HG02943 (cell line): ENCODE results near the gene LYZL1.
"Not testable (repeated sequence)": the region's sequence is repeated elsewhere in the genome, so short reads cannot be mapped to it uniquely, and the experiment has no call there.

Experiments
- ATAC-seq: cut with Tn5 transposase; IDR thresholded peaks from one replicate; pipeline ENCODE4 v1.9.1; 2021; ENCODE audit warnings: mild to moderate bottlenecking, low read depth, moderate library complexity; ENCODE audit not compliant: unreplicated experiment

Gene LYZL1

GRCh38 chr10:29360215-29360853 is 71.5 kb downstream of the LYZL1 start:
- ATAC-seq: not testable (repeated sequence)
